OCI-LY7 (cell line): ENCODE data around the gene ACTN1.

ENCODE experiments used
- EZH2phosphoT487 ChIP-seq: fragments of 200-600 bp; sonication (generic); IDR thresholded peaks from 2 replicates; pipeline ENCODE4 v1.6.1; 2018; ENCODE audit warnings: low read depth, borderline replicate concordance, mild to moderate bottlenecking, mixed run types, antibody characterized with exemption, low read length, moderate library complexity, mixed read lengths
- TF ChIP-seq, protein P1 (sequence below): fragments of 200-600 bp; sonication (generic); conservative IDR thresholded peaks from 2 replicates; pipeline ENCODE4 v1.5.1; 2014; ENCODE audit warnings: mild to moderate bottlenecking, antibody characterized with exemption, low read length, moderate library complexity, mixed read lengths

DNA sequence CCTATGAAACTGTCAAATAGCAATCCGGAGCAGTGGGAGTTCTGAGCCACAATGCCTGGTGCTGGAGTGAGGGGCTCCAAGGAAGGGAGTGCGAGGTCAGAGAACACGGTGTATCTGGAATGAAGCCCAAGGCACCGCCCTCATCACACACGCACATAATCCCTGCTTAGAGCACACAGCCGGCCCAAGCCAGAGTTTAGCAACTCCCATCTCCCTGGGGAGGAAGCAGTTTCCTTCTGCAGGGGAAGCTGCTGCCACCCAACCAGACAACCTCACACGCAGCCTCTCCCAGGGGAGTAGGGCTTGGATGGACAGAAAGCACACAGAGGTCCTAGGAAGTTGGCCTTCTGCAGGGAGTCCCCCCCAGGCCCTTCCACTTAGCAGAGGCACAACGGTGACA, 31.3 kb downstream of the ACTN1 start:
- TF ChIP-seq, protein P1, sequence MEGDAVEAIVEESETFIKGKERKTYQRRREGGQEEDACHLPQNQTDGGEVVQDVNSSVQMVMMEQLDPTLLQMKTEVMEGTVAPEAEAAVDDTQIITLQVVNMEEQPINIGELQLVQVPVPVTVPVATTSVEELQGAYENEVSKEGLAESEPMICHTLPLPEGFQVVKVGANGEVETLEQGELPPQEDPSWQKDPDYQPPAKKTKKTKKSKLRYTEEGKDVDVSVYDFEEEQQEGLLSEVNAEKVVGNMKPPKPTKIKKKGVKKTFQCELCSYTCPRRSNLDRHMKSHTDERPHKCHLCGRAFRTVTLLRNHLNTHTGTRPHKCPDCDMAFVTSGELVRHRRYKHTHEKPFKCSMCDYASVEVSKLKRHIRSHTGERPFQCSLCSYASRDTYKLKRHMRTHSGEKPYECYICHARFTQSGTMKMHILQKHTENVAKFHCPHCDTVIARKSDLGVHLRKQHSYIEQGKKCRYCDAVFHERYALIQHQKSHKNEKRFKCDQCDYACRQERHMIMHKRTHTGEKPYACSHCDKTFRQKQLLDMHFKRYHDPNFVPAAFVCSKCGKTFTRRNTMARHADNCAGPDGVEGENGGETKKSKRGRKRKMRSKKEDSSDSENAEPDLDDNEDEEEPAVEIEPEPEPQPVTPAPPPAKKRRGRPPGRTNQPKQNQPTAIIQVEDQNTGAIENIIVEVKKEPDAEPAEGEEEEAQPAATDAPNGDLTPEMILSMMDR, result no peak
- TF ChIP-seq EZH2phosphoT487, result no peak
